Measurements from ENCODE around the gene CST8. TPM values are rescaled to one million over a fixed set of nuclear protein-coding genes. Genes with fewer than 3 reads are reported as not detected.

The CST8 gene
- total and polyA plus RNA-seq, 2 experiments from 2014 or later, result not detected

- H3K36me3 ChIP-seq (ENCODE audit: insufficient read depth), result no peaks in the 10 kb centered on the region; the same call in 1 of the 2 replicates
- H4K20me1 ChIP-seq (replicated peaks; ENCODE audit: insufficient read depth), result no peaks in the 10 kb centered on the region
- Mint-ChIP-seq H3K4me1 (peaks cover 18% of the 10 kb centered on the region; the same call in 2 of the 3 replicates), H3K27ac (no peak overlapping the region), H3K27me3 (ENCODE audit: insufficient read depth, low read depth, poor library complexity) (peaks cover 12% of the 10 kb centered on the region), H3K4me3 (no peak overlapping the region), H3K36me3 (ENCODE audit: low read depth) (peaks cover 37% of the 10 kb centered on the region), H3K9me3 (peaks cover 35% of the 10 kb centered on the region)
- H3K9me2 ChIP-seq (ENCODE audit: insufficient read depth), result peaks cover 15% of the 10 kb centered on the region
- no peaks in the 10 kb centered on the region for H3K79me2 ChIP-seq (replicated peaks; ENCODE audit: insufficient read depth)
- DNase-seq (ENCODE audit: low spot score) (no peak), ATAC-seq (no peak)
- no peak overlapping the region for H3K4me2 ChIP-seq
- no peaks in the 10 kb centered on the region for H3K27me3 ChIP-seq (ENCODE audit: insufficient read depth)
- no peak overlapping the region for H3K27ac ChIP-seq (ENCODE audit: low read depth)
- H2AFZ ChIP-seq, result no peak overlapping the region
- peaks cover 4% of the 10 kb centered on the region for H3K4me1 ChIP-seq (ENCODE audit: insufficient read depth)
- no peak overlapping the region for H3K4me3 ChIP-seq
- no peaks in the 10 kb centered on the region for H3F3A ChIP-seq (replicated peaks; ENCODE audit: low read depth)
- TF ChIP-seq CREB1 (CRISPR knock-in tag; IDR thresholded peaks at IDR 0.05; ENCODE audit: low read depth), result no peak
- no peak for TF ChIP-seq ZNF331 (CRISPR knock-in tag; IDR thresholded peaks at IDR 0.05; ENCODE audit: low read depth)
- TF ChIP-seq STAT1 (IDR thresholded peaks at IDR 0.05; ENCODE audit: unreplicated experiment), result no peak
- TF ChIP-seq EZH2 (IDR thresholded peaks at IDR 0.05; ENCODE audit: low read depth, unreplicated experiment), result no peak
- no peak for TF ChIP-seq JUNB (IDR thresholded peaks at IDR 0.05; ENCODE audit: unreplicated experiment)
- TF ChIP-seq REST (IDR thresholded peaks at IDR 0.05; ENCODE audit: unreplicated experiment), result no peak
- no peak for TF ChIP-seq EZH2phosphoT487 (IDR thresholded peaks at IDR 0.05; ENCODE audit: unreplicated experiment)
- no peak for TF ChIP-seq NANOG (IDR thresholded peaks at IDR 0.05; ENCODE audit: borderline replicate concordance)
- TF ChIP-seq, protein P1, sequence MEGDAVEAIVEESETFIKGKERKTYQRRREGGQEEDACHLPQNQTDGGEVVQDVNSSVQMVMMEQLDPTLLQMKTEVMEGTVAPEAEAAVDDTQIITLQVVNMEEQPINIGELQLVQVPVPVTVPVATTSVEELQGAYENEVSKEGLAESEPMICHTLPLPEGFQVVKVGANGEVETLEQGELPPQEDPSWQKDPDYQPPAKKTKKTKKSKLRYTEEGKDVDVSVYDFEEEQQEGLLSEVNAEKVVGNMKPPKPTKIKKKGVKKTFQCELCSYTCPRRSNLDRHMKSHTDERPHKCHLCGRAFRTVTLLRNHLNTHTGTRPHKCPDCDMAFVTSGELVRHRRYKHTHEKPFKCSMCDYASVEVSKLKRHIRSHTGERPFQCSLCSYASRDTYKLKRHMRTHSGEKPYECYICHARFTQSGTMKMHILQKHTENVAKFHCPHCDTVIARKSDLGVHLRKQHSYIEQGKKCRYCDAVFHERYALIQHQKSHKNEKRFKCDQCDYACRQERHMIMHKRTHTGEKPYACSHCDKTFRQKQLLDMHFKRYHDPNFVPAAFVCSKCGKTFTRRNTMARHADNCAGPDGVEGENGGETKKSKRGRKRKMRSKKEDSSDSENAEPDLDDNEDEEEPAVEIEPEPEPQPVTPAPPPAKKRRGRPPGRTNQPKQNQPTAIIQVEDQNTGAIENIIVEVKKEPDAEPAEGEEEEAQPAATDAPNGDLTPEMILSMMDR (conservative IDR thresholded peaks at IDR 0.05; ENCODE audit: low read depth in 2 of 2), result no peak
- TF ChIP-seq ETS1 (IDR thresholded peaks at IDR 0.05), result no peak
- no peak for TF ChIP-seq ZNF114 (CRISPR knock-in tag; IDR thresholded peaks at IDR 0.05)
- no peak for TF ChIP-seq POLR2AphosphoS5 (IDR thresholded peaks at IDR 0.05; ENCODE audit: low read depth)
- TF ChIP-seq ZNF462 (CRISPR knock-in tag; IDR thresholded peaks at IDR 0.05), result no peak
Observed at GRCh38 chr20:23526850-23527249, 35.9 kb downstream of the CST8 start.

Measured in GM23338 (cell line).